COLO668 (cell line): ENCODE results near the gene THSD4.
"Not testable (repeated sequence)": the region's sequence is repeated elsewhere in the genome, so short reads cannot be mapped to it uniquely, and the experiment has no call there.

Source experiments
- DNase-seq: peaks from one replicate; lab custom pipeline; 2025; ENCODE audit not compliant: unreplicated experiment; lab: John Stamatoyannopoulos, UW

Gene THSD4

DNA sequence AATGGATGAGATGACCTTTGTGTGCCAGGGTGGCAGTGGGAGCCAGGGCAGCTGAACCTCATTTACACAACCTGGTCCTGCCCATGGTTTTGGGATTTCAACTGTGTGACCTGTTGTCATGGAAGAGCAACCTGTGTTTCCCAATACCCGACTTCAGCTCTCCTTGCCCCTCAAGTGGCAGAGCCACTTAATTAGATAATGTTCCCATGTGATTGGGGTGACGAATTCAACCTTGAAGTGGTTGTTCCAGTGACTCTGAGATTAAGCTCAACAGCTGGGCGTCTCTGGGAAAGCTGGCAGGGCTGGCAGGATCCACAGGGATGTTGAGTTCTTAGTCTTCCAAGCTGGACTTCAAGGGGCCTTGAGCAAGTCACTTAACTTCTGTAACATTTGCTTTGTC lies 71.0 kb downstream of the THSD4 start:
- DNase-seq: no peak

DNA sequence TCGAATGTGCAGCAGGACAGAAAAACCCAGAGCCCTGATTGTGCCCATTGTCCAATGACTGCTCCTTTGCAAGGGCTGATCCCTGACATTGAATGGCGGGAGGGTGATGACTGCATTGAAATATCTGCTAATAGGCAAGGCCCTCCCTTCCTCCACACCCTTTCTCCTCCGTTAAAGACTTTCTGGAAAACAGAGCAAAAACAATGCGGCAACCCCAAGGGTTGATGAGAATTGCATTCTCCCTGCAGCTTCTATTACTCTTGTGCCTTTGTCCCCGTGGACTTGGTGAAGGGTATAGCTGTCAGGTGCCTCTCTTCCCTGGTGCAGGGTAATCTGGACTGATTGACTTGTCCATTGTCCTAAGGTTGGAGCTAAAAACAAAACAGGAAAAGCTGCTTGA lies 71.8 kb downstream of the THSD4 start:
- DNase-seq: no peak

- no peak for DNase-seq
Observed at GRCh38 chr15:71187526-71187925, 72.3 kb downstream of the THSD4 start.

DNA sequence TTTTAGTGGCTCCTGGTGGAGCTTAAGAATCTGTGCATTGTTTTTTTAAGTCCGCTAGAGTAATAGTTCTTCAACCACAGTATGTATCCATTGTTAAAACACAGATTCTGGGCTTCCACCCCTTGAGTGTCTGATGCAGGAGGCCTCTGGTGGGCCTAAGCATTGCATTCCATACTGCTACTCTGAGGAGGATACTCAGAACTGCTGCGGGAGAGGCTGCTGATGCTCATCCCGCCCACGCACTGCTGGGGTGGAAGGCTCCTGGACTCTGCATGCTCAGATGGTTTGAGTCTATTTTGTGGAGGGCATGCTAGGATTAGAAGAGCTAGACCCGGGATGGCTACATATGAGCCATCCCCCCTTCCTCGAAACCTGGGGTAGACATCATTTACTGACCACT lies 74.4 kb downstream of the THSD4 start:
- DNase-seq: no peak

DNA sequence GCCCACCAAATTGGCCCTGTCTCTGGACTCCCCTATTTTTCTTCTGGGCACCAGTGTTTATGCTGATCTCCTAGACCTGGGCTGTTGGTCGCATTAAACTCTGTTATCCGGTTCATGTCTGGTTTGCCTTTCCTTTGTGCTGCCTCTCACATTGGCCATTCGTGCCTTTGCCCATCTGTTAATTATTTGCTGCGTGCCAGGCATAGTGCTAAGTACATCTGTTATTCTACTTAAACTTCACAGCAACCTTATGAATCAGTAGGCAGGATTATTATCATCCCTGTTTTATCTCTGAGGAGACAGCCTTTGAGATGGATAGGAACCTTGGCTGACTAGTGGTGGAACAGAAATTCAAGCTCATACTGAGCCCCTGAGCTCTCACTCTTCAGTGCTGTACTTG lies 76.0 kb downstream of the THSD4 start:
- no peak for DNase-seq

DNA sequence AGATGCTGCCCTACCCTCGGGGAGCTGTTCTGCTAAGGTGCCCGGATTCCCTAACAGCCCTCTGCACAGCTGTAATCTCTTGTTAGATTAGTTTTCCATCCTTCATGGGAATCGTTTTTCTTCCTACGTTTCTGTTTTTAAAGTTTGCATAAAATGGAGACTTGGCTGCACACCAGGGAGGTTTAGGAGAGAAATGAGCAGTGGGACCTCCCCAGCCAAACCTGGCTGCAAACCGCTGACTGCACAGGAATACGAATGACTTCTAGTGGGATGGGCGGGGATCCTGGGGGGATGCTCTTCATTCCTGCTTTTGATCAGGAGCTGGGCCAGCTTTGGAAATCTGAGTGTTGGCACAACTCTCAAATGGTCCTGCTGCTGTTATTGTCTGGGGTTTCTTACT lies 77.5 kb downstream of the THSD4 start:
- no peak for DNase-seq

- no peak for DNase-seq
Observed at GRCh38 chr15:71194286-71194685, 79.0 kb downstream of the THSD4 start.

GRCh38 chr15:71195242-71195641 lies 80.0 kb downstream of the THSD4 start:
- no peak for DNase-seq

DNA sequence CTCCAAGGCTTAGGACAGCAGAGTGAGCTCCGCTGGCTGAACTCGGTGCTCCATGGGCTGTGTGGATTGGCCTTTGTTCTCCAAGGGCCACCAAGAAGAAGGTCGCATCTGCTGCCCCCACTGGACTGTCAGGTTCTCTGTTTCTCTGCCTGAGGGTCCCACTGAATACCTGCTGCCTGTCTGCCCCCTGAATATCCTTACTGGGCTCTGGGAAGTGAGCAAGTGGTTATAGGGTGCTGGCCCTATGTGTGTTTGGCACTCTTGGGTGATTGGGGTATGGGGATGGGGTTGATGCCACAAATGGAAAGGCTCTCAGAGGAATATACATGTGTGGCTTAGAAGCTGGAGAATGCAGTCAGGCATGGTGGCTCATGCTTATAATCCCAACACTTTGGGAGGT lies 82.3 kb downstream of the THSD4 start:
- no peak for DNase-seq

- no peak for DNase-seq
Observed at GRCh38 chr15:71198846-71199245, 83.6 kb downstream of the THSD4 start.

- DNase-seq: no peak
Observed at GRCh38 chr15:71199384-71200351, 84.4 kb downstream of the THSD4 start.

GRCh38 chr15:71201477-71201876 lies 86.2 kb downstream of the THSD4 start:
- DNase-seq: peak; percentile 96

GRCh38 chr15:71202712-71203111 lies 87.4 kb downstream of the THSD4 start:
- DNase-seq: peak; percentile 54

DNA sequence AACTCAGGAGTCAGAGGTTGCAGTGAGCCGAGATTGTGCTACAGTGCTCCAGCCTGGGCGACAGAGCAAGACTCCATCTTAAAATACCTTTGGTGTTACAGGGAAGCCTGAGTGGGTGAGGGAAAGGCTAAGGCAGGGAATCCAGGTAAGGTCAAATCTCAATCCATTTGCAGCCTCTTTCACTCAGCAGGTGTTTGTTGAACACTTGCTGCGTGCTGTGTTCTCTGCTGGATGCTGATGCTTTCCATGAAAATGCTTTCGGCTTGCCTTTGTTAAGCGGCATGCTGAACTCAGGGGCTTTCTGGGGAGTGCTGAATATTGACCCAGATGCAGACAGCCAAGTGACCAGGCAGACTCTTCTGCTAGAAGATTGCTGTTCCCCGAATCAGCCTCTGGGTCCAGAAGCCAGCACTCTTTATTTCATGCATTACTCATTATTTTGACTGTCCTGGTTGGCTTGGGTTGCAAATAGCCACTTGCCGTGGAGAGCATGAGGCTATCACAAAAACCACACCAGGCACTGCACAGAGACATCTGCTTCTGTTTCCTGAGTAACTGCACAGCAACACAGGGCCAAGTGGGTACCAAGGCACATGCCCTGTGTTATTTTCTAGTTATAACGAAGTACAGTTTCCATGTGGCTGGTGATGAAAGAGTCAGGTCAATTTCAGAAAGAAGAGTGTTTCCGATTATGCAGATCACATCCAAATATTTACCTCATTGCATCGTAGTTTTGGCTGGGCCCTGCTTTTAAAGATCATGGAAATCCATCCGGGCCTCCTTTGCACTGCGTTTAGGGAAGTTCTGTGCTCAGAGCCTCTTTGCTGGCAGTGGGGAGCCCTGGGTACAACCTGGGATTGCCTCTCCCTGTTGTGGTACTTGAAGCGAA lies 88.6 kb downstream of the THSD4 start:
- DNase-seq: no peak

- no peak for DNase-seq
Observed at GRCh38 chr15:71207141-71207540, 91.9 kb downstream of the THSD4 start.

GRCh38 chr15:71212146-71212545 lies 96.9 kb downstream of the THSD4 start:
- no peak for DNase-seq

GRCh38 chr15:71213943-71214342 lies 98.7 kb downstream of the THSD4 start:
- not testable (repeated sequence) for DNase-seq

GRCh38 chr15:71215126-71215894 lies 100.0 kb downstream of the THSD4 start:
- DNase-seq: no peak

GRCh38 chr15:71218272-71218805 lies 103.1 kb downstream of the THSD4 start:
- no peak for DNase-seq

DNA sequence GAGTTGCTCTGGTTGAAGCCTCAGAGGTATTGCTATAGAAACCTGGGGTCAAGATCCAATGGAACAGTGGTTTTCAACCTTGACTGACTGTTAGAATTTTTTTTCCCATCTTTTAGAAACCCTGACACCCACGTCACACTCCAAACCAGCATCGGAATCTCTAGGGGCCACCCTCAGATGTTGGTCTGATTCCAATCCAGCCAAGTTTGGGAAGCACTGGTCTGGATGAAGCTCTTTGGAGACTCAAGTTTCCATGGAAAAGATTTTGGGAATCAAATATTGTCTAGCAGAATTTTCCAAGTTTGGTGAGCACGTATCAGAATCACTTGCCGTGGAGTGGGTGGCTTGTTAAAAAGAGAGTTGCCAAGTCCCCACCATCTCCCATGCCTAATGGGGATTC lies 103.8 kb downstream of the THSD4 start:
- no peak for DNase-seq

DNA sequence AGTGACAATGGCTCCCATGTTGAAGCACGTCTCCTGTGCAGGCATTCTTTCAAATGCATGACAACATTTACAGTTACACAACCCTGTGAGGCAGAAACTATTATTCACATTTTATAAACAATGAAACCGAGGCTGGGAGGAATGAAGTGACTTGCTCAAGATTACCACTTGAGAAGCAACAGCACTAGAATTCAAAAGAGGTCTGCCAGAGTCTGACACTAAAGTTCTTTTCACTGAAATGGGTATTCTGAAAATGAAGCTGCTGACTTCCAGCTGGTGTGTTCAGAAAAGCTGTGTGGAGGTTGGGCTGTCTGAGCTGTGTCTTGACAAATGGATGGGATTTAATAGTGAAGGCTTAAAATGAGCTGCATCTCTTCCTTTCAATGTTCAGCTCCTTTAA lies 104.4 kb downstream of the THSD4 start:
- DNase-seq: no peak
